HG02852 (cell line): ENCODE results near the gene PAPPA.
A peak's percentile ranks its signal among the peaks of the same experiment; 100 is the strongest.

ENCODE experiments used
- ATAC-seq: cut with Tn5 transposase; IDR thresholded peaks from one replicate; pipeline ENCODE4 v1.9.1; 2021; ENCODE audit warnings: mild to moderate bottlenecking, moderate library complexity; ENCODE audit not compliant: unreplicated experiment

The PAPPA gene

GRCh38 chr9:116377179-116377798 is 223.7 kb downstream of the PAPPA start:
- no peak for ATAC-seq

DNA sequence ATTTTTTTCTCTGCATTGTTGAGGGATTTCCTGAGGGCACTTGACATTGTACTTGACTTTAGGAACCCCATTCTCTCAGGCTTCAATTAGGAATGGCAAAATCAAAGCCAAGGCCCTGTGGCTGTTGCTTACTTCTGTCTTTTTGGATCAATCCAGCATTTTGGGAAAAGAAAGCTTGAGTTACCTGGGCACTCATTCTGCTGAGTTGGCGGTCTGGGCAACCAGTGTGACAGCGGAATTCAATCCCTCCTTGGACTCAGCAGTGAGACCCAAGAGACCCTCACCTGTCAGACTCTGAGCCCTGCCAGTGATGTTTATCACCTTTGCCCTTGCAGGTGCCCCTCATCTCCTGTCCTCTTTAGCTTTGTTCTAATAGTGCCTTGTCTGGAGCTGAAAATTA is 225.3 kb downstream of the PAPPA start:
- no peak for ATAC-seq

DNA sequence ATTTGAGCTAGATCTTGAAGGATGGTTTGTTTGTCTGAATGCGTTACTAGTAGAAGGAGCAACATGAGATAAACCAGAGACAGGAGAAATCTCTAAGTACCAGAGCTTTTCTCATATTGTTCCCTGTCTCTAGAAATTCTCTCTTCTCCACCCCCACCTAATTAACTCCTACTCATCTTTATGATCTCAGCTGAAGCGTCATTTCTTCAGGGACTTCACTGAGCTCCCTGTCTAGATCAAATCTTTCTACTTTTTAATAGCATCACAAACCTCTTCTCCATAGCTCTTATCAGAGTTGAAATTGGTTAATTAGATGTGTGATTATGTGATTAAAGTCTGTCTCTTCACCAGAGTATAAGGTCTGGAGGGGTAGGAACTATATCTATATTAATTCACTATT is 226.2 kb downstream of the PAPPA start:
- ATAC-seq, result no peak

DNA sequence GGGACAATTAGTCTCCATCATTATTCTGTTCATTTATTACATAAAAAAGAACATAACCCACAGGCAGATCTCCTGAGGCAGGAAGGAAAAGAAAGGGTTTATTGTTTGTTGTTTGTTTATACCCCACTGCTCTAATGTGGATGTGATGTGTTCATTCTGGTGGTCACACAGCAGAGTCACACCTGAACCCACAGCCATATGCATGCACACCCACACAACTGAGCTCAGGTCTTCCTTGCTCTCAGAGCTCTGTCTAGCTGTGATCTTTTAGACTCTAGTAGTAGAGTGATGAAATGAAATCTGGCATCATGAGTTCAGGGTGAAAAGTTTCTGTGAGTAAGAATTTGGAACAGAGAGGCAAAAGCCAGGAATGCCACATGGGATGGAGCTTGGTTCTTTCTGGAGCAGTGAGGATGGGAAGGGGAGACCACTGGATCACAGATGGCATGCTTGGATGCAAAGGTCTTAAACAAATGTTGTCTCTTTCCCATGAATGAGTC is 227.0 kb downstream of the PAPPA start:
- ATAC-seq, result no peak

- no peak for ATAC-seq
Observed at GRCh38 chr9:116381350-116381749, 227.8 kb downstream of the PAPPA start.

DNA sequence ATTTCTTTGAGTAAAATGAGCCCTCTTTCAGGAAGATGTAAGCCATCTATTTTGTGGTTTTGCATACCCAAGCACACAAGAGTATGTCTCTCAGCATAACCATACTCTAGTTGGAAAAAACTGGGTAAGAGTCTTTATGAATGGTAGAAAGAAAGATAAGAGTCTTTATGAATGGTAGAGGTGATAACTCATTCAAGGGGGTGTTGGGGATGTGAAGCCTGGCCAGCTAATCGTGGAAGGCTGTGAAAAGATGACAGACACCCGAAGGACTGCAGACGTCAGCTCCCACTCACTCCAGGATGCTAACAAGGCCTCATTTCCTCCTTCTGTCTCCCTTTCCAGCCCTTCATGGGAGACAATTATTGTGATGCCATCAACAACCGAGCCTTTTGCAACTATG is 228.5 kb downstream of the PAPPA start:
- ATAC-seq, result no peak

- ATAC-seq, result no peak
Observed at GRCh38 chr9:116383133-116383532, 229.5 kb downstream of the PAPPA start.

GRCh38 chr9:116383936-116384335 is 230.3 kb downstream of the PAPPA start:
- no peak for ATAC-seq

DNA sequence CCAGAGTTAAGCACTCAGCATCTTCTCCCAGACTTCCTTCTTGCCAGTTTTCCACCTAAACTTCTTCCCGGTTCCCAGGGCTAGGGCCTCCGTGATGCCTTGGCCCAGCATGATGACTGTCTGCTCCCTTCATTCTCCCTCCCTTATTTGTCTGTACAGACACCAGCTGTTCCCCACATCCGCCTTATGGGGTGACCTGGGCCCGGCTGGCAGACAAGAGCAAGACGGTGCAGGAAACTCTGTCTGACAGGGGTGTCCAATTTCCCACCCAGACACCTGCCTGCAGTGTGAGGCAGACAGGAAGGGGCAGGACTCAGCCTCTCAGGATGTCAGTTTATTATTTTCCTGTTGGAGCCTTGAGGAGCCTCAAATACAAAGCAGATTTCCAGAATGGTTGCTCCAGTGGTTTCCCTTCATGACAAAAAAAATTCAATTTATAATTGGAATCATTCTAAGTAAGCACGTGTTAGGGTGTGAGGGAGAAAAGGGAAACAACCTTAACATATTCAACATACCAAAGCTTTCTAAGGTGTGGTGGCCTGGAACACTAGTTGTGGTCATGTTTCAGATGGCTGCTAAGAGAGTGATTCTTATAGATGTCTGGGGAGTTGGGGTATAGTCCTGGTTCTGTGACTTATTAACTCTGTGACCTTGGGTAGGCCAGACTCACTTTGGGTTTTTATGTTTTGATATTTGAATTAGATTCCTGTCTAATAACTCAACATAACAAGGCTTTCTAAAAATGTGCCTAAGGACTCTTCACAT is 234.5 kb downstream of the PAPPA start:
- peak; percentile 40 for ATAC-seq

DNA sequence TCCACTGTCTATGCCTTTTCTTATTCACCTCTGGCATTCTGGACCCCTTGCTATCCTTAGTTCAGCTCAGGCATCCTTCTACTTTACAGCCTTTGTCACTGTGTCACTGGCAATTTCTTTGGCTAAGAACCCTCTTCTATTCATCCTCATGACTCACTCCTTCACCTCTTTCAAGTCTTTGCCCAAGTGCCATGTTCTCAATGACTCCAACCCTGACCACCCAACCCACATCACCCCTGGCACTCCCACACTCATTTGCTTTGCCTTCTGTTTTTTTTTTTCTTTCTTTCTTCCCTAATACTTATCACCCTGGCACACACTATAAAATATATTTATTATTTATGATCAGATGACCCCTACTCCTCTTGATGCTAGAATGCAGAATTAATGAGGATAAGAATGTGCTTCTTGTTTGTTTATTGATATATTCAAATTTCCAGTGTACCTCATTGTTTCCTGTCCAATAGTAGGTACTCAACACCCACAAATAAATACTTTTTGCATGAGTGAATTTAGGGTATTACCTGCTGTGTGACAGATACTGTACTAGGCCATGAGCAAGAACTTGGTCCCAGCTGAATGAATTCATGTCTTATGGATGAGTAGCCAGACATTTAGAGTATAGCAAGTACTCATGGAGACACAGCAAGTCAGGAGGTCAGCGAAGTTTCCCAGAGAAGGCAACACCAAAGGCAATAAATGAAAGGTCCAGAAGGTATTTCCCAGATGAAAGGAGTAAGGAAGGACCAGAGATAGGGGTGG is 236.1 kb downstream of the PAPPA start:
- ATAC-seq, result no peak

DNA sequence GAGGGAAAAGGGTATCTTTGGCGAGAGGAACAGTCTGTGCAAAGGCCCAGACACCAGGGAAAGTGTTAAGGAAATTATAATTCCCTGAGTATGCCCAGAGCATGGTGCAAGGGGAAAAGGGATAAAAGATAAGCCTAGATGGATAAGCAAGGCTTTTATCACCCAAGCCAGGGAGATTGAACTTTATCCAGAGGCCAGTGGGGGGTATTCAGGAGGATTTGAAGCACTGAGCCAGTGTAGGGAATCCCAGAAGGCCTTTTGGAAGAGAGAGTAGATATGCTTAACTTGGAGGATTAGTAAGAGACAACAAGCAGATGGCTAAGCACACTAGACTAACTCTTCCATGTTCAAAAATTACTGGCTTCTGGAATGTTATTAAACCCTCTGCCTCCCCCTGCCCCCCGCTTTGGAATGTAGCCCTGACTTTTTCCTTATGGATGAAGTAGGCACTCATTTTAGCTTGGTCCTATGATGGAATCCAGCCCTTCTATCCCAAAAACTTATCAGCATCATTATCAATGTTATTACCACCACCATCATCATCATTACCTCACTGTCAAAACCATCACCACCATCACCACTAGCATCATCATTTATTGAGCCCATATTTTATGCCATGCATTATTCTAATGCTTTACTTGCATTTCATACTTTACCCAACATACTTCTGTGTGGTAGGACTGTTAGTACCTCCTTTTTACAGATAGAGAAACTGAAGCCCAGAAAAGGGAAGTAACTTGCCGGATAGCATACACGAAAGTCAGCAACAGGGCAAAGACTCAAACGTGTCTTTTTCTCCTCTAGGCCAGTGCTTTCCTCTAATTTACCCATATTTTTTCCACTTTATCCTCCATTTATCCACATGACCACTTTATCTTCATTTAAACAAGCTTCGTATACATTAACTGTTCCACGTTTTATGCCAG is 237.0 kb downstream of the PAPPA start:
- peak; percentile 81 for ATAC-seq

DNA sequence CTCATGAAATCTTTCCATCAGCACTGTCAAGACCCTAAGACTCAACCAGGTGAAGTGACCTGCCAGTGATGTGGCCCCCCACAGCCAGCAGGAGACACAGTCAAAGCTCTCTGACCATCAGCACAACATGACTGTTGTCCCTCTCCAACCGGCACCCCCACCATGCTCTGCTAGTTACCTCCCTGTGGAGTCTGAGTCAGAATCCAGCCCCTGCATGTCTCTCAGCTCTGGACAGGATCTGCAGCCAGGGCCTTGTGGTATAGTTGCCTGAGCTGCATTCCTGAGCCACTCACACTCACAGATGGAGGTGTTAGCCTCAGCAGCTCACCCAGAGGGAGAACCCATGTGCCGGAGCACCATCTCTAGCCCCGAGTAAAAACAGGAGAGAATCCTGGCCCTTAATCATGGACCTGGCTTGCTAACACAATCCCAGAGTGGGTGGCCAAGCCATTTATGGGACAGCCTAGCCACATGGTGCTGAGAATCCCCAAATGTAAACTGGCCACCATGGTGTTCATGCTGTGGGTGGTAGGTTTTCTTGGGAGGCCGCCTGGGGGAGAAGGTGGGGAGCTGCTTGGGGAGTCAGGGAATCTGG is 237.8 kb downstream of the PAPPA start:
- ATAC-seq, result no peak

- no peak for ATAC-seq
Observed at GRCh38 chr9:116393198-116393597, 239.6 kb downstream of the PAPPA start.

- ATAC-seq, result no peak
Observed at GRCh38 chr9:116394070-116394469, 240.5 kb downstream of the PAPPA start.

- ATAC-seq, result no peak
Observed at GRCh38 chr9:116394894-116395698, 241.5 kb downstream of the PAPPA start.

- no peak for ATAC-seq
Observed at GRCh38 chr9:116395699-116396037, 242.1 kb downstream of the PAPPA start.

GRCh38 chr9:116403171-116403570 is 249.6 kb downstream of the PAPPA start:
- ATAC-seq, result no peak

GRCh38 chr9:116404228-116404627 is 250.6 kb downstream of the PAPPA start:
- no peak for ATAC-seq

GRCh38 chr9:116405321-116405720 is 251.7 kb downstream of the PAPPA start:
- no peak for ATAC-seq

DNA sequence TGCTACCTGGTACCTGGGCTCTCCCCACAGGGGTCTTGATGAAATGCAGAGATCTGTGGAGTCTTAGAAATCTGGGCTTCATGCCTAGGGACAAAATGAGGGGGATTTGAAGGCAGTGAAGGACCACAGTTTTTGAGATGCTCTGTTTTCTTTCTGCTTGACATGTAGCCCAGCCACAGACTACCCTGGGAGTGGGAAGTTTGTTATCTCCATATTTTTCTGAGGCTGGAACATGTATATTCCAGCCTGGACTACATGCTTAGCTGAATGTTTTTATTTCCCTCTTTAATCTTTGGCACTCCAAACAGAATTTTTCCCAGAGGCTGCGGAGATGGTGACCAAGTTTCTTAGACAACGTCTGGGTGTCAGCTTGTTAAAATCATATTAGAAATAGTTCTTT is 252.9 kb downstream of the PAPPA start:
- no peak for ATAC-seq
